GM12873 (cell line): ENCODE measurements around the gene NKIRAS2.

Experiments
- TF ChIP-seq, protein P1 (sequence below): IDR thresholded peaks from 2 replicates; pipeline ENCODE4 v1.5.1; 2012; ENCODE audit warnings: low read depth, mild to moderate bottlenecking, moderate library complexity, low read length, control low read depth; ENCODE audit not compliant: insufficient read depth; ENCODE audit errors: missing control alignments

NKIRAS2 gene

DNA sequence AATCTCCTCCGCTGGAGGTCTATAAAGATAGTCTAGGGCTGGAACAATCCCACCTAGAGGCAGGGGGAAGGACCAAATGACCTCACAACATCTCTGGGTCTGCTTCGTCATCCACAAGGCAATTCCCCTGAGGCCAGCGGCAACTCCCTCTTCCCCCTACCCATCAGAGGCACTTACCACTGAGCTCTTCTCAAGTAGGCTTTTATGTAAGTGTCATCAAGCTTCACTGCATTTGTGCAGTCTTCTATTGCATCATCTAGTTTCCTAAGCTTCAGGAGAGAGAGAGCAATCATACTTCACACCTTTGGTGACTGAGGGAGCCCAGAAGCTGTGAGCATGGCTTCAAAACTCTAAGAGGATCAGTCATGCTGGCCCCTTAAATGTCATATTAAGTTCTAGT lies 32.2 kb upstream of the NKIRAS2 start:
- TF ChIP-seq, protein P1, sequence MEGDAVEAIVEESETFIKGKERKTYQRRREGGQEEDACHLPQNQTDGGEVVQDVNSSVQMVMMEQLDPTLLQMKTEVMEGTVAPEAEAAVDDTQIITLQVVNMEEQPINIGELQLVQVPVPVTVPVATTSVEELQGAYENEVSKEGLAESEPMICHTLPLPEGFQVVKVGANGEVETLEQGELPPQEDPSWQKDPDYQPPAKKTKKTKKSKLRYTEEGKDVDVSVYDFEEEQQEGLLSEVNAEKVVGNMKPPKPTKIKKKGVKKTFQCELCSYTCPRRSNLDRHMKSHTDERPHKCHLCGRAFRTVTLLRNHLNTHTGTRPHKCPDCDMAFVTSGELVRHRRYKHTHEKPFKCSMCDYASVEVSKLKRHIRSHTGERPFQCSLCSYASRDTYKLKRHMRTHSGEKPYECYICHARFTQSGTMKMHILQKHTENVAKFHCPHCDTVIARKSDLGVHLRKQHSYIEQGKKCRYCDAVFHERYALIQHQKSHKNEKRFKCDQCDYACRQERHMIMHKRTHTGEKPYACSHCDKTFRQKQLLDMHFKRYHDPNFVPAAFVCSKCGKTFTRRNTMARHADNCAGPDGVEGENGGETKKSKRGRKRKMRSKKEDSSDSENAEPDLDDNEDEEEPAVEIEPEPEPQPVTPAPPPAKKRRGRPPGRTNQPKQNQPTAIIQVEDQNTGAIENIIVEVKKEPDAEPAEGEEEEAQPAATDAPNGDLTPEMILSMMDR = no peak

DNA sequence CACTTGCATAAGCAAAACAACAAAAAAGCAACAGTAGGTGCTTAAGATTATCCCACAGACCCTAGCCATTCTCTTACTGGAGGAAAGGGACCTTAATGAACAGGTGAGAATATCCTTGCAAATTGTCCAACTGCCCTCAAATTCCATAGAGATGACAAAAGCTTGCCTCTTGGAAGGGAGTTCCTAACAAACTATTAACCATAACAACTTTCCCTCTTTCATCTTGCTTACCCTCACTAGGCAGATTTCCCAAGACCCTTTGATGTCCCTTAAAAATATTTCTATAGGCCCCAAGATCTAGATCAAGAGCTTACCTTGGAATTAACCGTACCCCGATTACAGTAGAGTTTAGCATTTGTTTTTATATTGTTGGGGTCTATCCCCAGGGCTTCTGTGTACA lies 31.5 kb upstream of the NKIRAS2 start:
- TF ChIP-seq, protein P1 = no peak

DNA sequence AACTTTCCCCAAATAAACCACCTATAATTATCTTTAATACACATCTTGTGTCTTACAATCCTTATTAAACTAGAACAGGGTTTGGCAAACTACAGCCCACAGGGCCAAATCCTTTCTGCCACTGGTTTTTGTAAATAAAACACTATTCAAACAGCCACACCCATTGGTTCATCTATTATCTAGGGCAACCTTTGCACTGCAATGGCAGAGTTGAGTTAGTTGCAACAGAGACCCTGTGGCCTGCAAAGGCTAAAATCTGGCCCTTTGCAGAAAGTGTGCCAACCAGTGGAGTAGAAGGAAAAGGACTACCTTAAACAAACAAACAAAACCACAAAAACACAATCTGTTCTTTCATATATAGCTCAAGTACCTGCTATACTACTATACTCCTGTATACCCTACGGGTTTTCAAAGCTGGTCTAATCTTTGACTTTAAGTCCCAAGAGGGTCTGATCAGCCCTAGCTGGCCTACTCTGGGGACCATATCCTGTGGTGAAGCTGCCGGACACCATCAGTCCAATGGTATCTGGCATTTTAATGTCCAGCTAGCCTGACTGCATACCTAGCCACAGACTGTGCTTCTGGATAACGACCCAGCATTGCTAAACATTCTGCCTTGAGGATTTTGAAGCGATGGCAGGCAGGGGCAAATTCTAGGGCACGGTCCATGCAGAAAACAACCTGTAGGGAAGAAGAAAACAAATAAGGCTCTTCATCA lies 30.0 kb upstream of the NKIRAS2 start:
- TF ChIP-seq, protein P1 = no peak

DNA sequence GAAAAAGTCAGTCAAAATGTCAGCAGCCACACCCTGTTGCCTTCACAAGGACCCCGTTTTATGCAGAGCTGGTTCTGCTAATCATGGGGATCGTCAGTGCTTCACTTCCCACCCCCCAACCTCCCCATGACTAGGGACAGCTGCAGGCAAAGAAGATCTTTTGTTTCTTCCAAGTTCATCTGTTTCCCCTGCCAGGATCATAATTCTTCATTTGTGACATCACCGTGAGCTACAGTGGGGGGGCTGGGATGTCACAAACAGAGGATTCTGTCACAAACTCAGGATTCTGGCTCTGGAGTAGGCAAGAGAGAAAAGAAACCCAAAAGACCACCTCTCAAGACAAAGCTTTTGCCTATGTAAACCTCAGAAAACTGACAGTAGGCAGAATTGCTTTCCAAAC lies 27.3 kb upstream of the NKIRAS2 start:
- TF ChIP-seq, protein P1 = no peak

DNA sequence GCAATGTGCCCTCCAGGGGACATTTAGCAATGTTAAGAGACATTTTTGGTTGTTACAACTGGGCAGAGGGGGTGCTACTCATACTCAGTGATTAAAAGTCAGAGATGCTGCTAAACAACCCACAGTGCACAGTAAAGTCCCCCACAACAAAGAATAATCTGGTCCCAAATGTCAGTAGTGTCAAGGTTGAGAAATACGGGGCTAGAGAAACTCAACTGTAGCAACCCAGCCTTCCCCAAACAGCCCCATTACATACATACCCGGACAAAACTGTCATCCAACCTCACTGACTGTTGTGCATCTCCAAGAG lies 23.1 kb upstream of the NKIRAS2 start:
- TF ChIP-seq, protein P1 = no peak

DNA sequence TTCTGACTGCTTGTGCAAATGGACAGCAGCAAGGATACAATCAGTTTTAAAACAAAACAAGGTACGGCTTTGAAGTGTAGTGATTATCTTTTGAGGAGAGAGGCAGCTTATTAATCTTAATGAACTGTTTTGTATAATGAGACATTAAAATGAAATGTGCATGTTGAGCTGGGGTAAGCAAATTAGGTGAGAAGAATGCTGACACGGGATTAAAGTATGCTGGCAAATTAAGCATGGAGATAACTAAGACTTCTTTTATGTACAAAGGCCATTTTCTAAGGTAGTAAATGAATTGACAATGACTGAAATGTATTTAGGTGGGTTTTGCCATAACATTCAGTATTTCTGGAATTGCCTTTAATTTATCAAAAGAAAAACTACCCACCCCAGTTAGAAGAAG lies 21.4 kb upstream of the NKIRAS2 start:
- TF ChIP-seq, protein P1 = no peak

DNA sequence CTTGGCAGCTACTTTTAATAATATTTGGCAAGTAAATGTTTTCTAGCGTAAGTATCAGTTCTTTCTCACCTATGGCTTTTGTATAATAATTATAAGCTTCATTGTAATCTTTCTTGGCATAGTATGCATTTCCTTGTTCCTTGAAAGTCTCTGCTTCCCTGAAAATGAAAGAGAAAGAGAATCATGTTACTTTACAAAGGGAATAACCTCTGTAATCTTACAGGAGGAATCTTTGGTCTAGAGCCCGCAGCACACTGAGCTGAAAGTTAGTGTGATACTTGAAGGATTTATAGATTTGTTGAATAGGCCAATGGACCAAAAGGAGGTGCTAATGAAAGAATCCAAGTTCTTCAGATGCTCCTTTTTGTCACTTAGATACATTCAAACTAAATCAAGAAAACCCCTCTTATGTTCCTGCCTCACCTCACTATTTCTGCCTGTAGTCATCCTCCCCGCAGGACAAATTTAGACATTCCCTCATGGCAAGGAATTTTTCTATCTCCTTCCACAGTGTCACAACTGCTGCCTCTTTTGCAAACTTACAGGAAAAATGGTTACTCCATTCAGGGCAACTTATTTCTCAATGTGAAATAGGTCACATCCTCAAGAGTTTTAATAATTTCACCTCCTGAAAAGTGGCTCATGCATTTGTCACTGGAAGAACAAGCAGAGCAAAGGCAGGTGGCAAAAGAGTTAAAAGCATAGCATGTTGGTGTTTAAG lies 19.3 kb upstream of the NKIRAS2 start:
- TF ChIP-seq, protein P1 = no peak
